Measurements from ENCODE around the gene EYA4. TPM values are rescaled to one million over a fixed set of nuclear protein-coding genes. Genes with fewer than 3 reads are reported as not detected.

Gene EYA4
- polyA plus RNA-seq, 1 of the 3 experiments (the other 2 are of a cell fraction), result 0.08 TPM

DNA sequence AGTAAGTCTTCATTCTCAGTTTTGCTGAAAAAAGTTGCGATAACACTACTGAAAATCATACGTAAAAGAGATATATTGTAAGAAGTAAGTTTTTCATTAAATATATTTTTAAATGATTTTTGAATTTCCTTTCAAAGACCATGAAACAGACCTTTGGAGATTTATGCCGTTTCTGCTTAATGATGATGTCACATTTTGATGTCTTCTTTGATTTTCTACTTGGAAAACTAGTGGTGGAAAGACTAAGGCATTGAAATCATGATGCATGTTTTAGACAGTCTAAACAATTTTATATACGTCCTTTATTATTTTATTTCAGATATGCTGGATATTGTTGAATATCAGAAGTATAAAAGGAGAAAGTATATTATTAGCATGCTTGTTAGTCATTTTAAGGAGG is 33.7 kb downstream of the EYA4 start (continued):
- no peak for TF ChIP-seq EZH2phosphoT487 (IDR thresholded peaks at IDR 0.05; ENCODE audit: borderline replicate concordance, low read depth)
- TF ChIP-seq MEF2A (IDR thresholded peaks at IDR 0.05; ENCODE audit: borderline replicate concordance, low read depth), result no peak

DNA sequence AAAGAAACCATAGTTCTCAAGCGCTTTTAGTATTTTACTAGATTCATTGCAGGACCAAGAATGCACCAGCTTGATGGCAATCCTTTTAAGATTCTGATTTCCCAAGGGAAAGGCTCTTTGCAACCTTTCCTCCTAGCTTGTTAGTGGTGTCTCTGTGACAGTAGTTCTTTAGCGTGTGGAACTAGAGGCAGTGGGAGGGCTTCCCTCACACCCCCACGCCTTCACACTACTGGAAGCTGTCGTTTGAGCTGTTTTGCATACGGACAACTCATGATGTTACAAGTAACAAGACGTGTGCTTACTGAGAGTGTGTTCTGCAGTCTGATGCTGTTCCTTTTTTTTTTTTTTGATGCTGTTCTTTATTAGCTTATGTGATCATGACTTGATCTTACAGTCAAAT is 34.1 kb downstream of the EYA4 start:
- Histone ChIP-seq H3K79me2 (ENCODE audit: insufficient read depth) (no peaks in the 10 kb centered on the region), H3K9ac (no peak overlapping the region), H3K36me3 (replicated peaks in 1 of 2; ENCODE audit: control insufficient read depth in 1 of 2, insufficient read depth in 2 of 2, low read length in 1 of 2) (no peaks in the 10 kb centered on the region), H3K4me2 (no peak overlapping the region), H3K4me1 (ENCODE audit: control insufficient read depth in 1 of 2, insufficient read depth in 2 of 2, low read depth in 1 of 2, low read length in 1 of 2) (no peaks in the 10 kb centered on the region), H2AFZ (ENCODE audit: low read depth) (no peak overlapping the region), H3K27me3 (ENCODE audit: insufficient read depth) (no peaks in the 10 kb centered on the region), H4K20me1 (ENCODE audit: insufficient read depth) (no peaks in the 10 kb centered on the region), H3K4me3 (ENCODE audit: low read depth in 2 of 2, low read length in 1 of 2) (no peak overlapping the region), H3F3A (replicated peaks; ENCODE audit: insufficient read depth) (no peaks in the 10 kb centered on the region), H3K9me2 (no peaks in the 10 kb centered on the region), H3K9me3 (no peaks in the 10 kb centered on the region), H3K27ac (ENCODE audit: low read depth in 2 of 2, low read length in 1 of 2) (no peak overlapping the region)
- TF ChIP-seq SIN3A (IDR thresholded peaks at IDR 0.05; ENCODE audit: borderline replicate concordance, low read depth, low read length) (no peak), POLR2AphosphoS5 (IDR thresholded peaks at IDR 0.05; ENCODE audit: low read depth, low read length) (no peak), NFIC (IDR thresholded peaks at IDR 0.05; ENCODE audit: borderline replicate concordance) (no peak)
- TF ChIP-seq, protein P1, sequence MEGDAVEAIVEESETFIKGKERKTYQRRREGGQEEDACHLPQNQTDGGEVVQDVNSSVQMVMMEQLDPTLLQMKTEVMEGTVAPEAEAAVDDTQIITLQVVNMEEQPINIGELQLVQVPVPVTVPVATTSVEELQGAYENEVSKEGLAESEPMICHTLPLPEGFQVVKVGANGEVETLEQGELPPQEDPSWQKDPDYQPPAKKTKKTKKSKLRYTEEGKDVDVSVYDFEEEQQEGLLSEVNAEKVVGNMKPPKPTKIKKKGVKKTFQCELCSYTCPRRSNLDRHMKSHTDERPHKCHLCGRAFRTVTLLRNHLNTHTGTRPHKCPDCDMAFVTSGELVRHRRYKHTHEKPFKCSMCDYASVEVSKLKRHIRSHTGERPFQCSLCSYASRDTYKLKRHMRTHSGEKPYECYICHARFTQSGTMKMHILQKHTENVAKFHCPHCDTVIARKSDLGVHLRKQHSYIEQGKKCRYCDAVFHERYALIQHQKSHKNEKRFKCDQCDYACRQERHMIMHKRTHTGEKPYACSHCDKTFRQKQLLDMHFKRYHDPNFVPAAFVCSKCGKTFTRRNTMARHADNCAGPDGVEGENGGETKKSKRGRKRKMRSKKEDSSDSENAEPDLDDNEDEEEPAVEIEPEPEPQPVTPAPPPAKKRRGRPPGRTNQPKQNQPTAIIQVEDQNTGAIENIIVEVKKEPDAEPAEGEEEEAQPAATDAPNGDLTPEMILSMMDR (IDR thresholded peaks at IDR 0.05), result no peak
- TF ChIP-seq, protein P2, sequence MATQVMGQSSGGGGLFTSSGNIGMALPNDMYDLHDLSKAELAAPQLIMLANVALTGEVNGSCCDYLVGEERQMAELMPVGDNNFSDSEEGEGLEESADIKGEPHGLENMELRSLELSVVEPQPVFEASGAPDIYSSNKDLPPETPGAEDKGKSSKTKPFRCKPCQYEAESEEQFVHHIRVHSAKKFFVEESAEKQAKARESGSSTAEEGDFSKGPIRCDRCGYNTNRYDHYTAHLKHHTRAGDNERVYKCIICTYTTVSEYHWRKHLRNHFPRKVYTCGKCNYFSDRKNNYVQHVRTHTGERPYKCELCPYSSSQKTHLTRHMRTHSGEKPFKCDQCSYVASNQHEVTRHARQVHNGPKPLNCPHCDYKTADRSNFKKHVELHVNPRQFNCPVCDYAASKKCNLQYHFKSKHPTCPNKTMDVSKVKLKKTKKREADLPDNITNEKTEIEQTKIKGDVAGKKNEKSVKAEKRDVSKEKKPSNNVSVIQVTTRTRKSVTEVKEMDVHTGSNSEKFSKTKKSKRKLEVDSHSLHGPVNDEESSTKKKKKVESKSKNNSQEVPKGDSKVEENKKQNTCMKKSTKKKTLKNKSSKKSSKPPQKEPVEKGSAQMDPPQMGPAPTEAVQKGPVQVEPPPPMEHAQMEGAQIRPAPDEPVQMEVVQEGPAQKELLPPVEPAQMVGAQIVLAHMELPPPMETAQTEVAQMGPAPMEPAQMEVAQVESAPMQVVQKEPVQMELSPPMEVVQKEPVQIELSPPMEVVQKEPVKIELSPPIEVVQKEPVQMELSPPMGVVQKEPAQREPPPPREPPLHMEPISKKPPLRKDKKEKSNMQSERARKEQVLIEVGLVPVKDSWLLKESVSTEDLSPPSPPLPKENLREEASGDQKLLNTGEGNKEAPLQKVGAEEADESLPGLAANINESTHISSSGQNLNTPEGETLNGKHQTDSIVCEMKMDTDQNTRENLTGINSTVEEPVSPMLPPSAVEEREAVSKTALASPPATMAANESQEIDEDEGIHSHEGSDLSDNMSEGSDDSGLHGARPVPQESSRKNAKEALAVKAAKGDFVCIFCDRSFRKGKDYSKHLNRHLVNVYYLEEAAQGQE (IDR thresholded peaks at IDR 0.05; ENCODE audit: low read depth, low read length), result no peak
- WGBS (ENCODE audit: low lambda C conversion rate), result 31% methylated on average over 6 of the region's 6 CpGs
- POLR2A ChIA-PET, result no interaction called here
- CTCF ChIA-PET, result no interaction called here
- DNase-seq, result no peak

DNA sequence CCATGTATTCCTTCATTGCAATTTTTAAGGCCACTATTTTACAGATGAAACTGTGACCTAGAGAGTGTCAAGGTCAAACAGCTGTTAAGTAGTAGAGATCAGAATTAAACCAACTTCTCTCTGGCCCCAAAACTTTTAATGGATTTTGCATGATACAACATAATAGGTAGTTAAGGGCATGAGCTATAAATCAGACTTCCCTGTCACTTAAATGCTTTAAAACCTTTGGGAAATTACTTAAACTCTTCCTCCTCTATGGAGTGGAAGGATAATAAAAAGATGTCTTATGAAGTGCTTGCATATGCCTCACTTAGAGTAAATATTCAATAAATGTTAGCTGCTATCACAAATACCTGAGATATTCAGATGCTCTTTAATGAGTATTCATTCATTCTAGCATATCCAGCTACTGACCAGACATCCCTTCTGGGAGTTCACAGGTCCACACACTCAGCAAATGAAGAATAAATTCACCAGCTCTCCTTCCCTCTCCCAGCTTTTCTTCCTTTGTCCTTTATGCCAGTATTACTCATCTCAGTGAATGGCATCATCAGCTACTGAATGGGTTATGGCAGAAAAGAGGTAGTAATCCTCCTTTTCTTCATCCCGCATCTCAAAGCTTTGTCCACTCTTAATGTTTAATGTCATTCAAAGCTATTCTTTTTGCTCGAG is 36.2 kb downstream of the EYA4 start:
- Histone ChIP-seq H3K27ac (ENCODE audit: low read depth in 2 of 2, low read length in 1 of 2) (no peak overlapping the region), H3K27me3 (ENCODE audit: insufficient read depth) (no peaks in the 10 kb centered on the region), H3F3A (replicated peaks; ENCODE audit: insufficient read depth) (no peaks in the 10 kb centered on the region), H3K9me2 (no peaks in the 10 kb centered on the region), H3K36me3 (replicated peaks in 1 of 2; ENCODE audit: control insufficient read depth in 1 of 2, insufficient read depth in 2 of 2, low read length in 1 of 2) (no peaks in the 10 kb centered on the region), H3K4me2 (no peak overlapping the region), H3K79me2 (ENCODE audit: insufficient read depth) (no peaks in the 10 kb centered on the region), H3K9ac (no peak overlapping the region), H3K9me3 (no peaks in the 10 kb centered on the region), H3K4me3 (ENCODE audit: low read depth in 2 of 2, low read length in 1 of 2) (no peak overlapping the region), H4K20me1 (ENCODE audit: insufficient read depth) (no peaks in the 10 kb centered on the region), H2AFZ (ENCODE audit: low read depth) (no peak overlapping the region), H3K4me1 (ENCODE audit: control insufficient read depth in 1 of 2, insufficient read depth in 2 of 2, low read depth in 1 of 2, low read length in 1 of 2) (no peaks in the 10 kb centered on the region)
- WGBS (ENCODE audit: low lambda C conversion rate), result 27% methylated on average over 2 of the region's 2 CpGs
- no peak for DNase-seq
- ChIA-PET CTCF (no interaction called here), POLR2A (no interaction called here)
- TF ChIP-seq MEF2A (IDR thresholded peaks at IDR 0.05; ENCODE audit: borderline replicate concordance, low read depth), result no peak
- no peak for TF ChIP-seq EP300 (IDR thresholded peaks at IDR 0.05; ENCODE audit: borderline replicate concordance in 1 of 2, low read depth in 1 of 2, low read length in 1 of 2)
- TF ChIP-seq RCOR1 (IDR thresholded peaks at IDR 0.05; ENCODE audit: low read length), result no peak
- no peak for TF ChIP-seq SMC3 (IDR thresholded peaks at IDR 0.05; ENCODE audit: low read depth, low read length)
- no peak for TF ChIP-seq TCF12 (IDR thresholded peaks at IDR 0.05)
